Amniotic stem cell (primary cell): ENCODE measurements around the gene GALNT10.

ENCODE experiments used
- DNase-seq: peaks from one replicate; lab custom pipeline; 2025; lab: John Stamatoyannopoulos, UW

Gene GALNT10

GRCh38 chr5:154202379-154203260 lies 12.1 kb downstream of the GALNT10 start:
- DNase-seq, result no peak

GRCh38 chr5:154203798-154204578 lies 13.5 kb downstream of the GALNT10 start:
- no peak for DNase-seq

- peak; percentile 60 for DNase-seq
Observed at GRCh38 chr5:154205441-154206117, 15.0 kb downstream of the GALNT10 start.

- no peak for DNase-seq
Observed at GRCh38 chr5:154206311-154206710, 15.8 kb downstream of the GALNT10 start.

GRCh38 chr5:154207204-154207603 lies 16.7 kb downstream of the GALNT10 start:
- no peak for DNase-seq

- no peak for DNase-seq
Observed at GRCh38 chr5:154209591-154210081, 19.1 kb downstream of the GALNT10 start.

- no peak for DNase-seq
Observed at GRCh38 chr5:154210163-154210562, 19.6 kb downstream of the GALNT10 start.

- DNase-seq, result no peak
Observed at GRCh38 chr5:154211641-154212390, 21.3 kb downstream of the GALNT10 start.

GRCh38 chr5:154213592-154213991 lies 23.1 kb downstream of the GALNT10 start:
- no peak for DNase-seq

- peak; percentile 50 for DNase-seq
Observed at GRCh38 chr5:154214371-154215106, 24.0 kb downstream of the GALNT10 start.

GRCh38 chr5:154215571-154216325 lies 25.2 kb downstream of the GALNT10 start:
- DNase-seq, result no peak

GRCh38 chr5:154217462-154217861 lies 26.9 kb downstream of the GALNT10 start:
- DNase-seq, result no peak

GRCh38 chr5:154218786-154219185 lies 28.3 kb downstream of the GALNT10 start:
- no peak for DNase-seq

- DNase-seq, result peak; percentile 19
Observed at GRCh38 chr5:154220625-154221024, 30.1 kb downstream of the GALNT10 start.

- peak; percentile 78 for DNase-seq
Observed at GRCh38 chr5:154221371-154221896, 30.9 kb downstream of the GALNT10 start.

GRCh38 chr5:154222414-154222813 lies 31.9 kb downstream of the GALNT10 start:
- no peak for DNase-seq

- DNase-seq, result no peak
Observed at GRCh38 chr5:154223320-154223719, 32.8 kb downstream of the GALNT10 start.

- DNase-seq, result no peak
Observed at GRCh38 chr5:154227090-154227489, 36.6 kb downstream of the GALNT10 start.

GRCh38 chr5:154228696-154229095 lies 38.2 kb downstream of the GALNT10 start:
- DNase-seq, result no peak

- no peak for DNase-seq
Observed at GRCh38 chr5:154230526-154230925, 40.0 kb downstream of the GALNT10 start.
